NCI-H1417 treated with DMSO at 0.1 percent for 48 hours (cell line): ENCODE measurements around the gene ANGPTL2.

Experiments
- DNase-seq: peaks from one replicate; lab custom pipeline; 2025; lab: John Stamatoyannopoulos, UW

The ANGPTL2 gene

DNA sequence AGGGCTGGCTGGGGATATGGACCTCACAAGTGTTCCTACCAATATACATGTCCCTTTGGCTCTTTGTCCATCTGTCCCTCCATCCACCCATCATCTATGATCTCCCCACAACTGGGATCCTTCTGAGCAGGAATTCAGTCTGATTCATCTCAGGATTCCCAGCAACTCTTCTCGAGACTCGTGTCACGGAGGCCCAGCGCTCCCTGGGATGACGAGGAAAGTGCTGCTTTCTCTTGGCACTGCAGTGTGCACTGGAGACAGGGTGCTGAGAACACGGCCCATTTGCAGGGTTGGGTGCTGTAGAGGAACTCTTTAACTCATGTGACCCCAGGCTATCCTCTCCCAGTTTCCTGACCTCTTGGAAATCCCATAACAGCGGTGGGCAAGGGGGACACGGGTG is 72.9 kb downstream of the ANGPTL2 start:
- no peak for DNase-seq

DNA sequence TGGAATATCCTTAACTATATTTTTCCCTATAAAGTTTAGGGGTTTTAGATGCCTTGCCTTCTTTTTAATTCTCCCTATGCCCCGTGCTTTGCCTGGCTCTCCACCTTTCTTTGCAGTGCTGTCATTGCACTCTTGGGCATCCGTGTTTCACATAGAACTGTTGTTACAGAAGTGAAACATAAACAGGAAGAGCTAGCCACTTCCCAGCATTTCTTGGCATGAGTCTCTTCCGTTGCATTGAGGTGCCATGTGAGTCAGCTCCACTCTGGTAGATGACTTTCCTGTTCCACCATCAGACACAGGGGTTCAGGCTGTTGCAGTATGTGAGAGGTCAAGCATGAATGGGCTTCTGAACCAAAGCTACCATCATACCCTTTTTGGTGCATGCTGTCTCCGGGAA is 73.4 kb downstream of the ANGPTL2 start:
- DNase-seq, result no peak

DNA sequence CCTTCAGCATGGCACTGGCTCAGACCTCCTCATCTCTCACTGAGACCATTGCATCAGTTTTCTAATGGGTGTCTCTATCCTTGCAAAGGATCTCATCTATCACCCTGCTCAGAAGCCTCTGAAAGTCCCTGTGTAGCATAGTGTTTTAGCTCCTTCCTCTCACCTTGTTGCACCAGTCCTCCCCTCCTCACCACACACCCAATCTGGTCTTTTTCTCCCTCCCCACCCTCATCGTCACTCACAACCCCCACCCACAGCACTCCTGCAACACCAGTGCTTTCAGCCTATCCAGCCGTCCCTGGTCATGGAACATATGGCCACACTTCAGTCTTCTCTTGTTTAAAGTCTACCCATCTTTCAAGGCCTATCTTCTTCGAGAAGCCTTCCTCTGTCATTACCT is 74.5 kb downstream of the ANGPTL2 start:
- no peak for DNase-seq

DNA sequence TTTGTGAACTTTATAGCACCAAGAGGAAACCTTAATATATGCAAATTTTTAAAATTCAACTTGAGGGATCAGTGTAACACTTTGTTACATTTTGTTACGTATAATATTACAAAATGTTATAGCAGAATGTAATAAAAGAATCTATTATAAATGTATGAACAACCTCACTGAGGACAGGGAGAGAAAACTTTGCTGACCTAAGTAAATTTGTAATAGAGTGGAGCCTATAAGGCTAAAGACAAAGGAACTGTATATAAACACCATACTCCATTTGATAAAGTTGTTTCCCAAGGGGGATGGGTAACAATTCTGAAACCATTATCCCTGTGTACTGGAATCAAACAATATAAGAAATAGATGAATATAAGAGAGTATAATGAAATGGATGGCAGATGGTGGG is 77.3 kb downstream of the ANGPTL2 start:
- DNase-seq, result no peak

DNA sequence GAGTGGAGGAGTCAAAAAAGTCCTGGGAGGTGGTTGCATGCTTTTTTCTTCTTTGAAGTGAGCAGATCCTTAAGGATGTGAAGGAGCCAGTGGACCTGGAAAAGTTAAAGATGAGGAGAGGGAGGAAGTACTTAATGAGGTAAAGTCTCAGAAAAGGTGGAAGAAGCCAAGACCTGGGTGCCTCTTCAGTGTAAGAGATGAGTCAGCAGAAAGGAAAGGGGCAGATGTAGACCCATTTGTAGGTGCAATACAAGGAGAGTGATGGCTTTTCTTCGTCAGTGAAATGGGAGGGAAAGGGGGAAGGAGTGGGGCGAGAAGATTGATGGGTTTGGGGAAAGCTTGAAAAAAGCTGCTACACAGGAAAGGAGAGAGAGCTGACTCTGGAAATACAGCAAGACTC is 82.9 kb downstream of the ANGPTL2 start:
- no peak for DNase-seq

DNA sequence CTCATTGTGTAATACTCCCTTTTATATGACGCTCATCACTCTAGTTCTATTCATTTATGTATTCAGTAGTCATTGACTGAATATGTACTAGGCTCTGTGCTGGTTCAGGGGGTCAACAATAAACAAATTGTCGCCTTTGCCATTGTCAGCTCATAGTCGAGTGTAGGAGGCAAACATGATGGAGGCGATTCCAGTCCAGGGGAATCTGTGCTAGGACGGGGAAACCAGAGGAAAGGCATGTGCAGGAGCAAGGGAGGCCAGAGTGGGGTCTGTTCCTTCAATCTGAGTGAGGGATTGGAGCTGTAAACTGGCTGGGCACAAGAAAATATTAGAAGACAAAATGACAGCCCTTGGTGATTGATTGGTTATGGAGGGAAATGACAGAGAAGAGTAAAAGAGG is 83.9 kb downstream of the ANGPTL2 start:
- DNase-seq, result no peak
